ENCODE data around the gene TRAPPC4.
"Not testable (repeated sequence)": the region's sequence is repeated elsewhere in the genome, so short reads cannot be mapped to it uniquely, and the experiment has no call there.

Gene TRAPPC4

GRCh38 chr11:119034813-119035212, 16.2 kb downstream of the TRAPPC4 start:
- TF ChIP-seq, protein P1, sequence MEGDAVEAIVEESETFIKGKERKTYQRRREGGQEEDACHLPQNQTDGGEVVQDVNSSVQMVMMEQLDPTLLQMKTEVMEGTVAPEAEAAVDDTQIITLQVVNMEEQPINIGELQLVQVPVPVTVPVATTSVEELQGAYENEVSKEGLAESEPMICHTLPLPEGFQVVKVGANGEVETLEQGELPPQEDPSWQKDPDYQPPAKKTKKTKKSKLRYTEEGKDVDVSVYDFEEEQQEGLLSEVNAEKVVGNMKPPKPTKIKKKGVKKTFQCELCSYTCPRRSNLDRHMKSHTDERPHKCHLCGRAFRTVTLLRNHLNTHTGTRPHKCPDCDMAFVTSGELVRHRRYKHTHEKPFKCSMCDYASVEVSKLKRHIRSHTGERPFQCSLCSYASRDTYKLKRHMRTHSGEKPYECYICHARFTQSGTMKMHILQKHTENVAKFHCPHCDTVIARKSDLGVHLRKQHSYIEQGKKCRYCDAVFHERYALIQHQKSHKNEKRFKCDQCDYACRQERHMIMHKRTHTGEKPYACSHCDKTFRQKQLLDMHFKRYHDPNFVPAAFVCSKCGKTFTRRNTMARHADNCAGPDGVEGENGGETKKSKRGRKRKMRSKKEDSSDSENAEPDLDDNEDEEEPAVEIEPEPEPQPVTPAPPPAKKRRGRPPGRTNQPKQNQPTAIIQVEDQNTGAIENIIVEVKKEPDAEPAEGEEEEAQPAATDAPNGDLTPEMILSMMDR (IDR thresholded peaks at IDR 0.05; ENCODE audit: control insufficient read depth, extremely low read depth, insufficient read depth) = no peak
- H3K4me3 ChIP-seq (ENCODE audit: low read depth, low read length) = no peak overlapping the region
- DNase-seq (ENCODE audit: low read depth) = no peak

GRCh38 chr11:119038884-119039283, 20.3 kb downstream of the TRAPPC4 start:
- H3K4me3 ChIP-seq (ENCODE audit: low read depth, low read length) = no peak overlapping the region
- TF ChIP-seq, protein P1 (IDR thresholded peaks at IDR 0.05; ENCODE audit: control insufficient read depth, extremely low read depth, insufficient read depth) = no peak
- no peak for DNase-seq (ENCODE audit: low read depth)

DNA sequence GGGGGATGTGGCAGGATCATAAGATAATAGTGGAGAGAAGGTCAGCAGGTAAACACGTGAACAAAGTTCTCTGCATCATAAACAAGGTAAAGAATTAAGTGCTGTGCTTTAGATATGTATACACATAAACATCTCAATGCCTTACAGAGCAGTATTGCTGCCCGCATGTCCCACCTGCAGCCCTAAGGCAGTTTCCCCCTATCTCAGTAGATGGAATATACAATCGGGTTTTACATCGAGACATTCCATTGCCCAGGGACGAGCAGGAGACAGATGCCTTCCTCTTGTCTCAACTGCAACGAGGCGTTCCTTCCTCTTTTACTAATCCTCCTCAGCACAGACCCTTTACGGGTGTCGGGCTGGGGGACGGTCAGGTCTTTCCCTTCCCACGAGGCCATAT, 20.9 kb downstream of the TRAPPC4 start:
- not testable (repeated sequence) for DNase-seq (ENCODE audit: low read depth); H3K4me3 ChIP-seq (ENCODE audit: low read depth, low read length)

DNA sequence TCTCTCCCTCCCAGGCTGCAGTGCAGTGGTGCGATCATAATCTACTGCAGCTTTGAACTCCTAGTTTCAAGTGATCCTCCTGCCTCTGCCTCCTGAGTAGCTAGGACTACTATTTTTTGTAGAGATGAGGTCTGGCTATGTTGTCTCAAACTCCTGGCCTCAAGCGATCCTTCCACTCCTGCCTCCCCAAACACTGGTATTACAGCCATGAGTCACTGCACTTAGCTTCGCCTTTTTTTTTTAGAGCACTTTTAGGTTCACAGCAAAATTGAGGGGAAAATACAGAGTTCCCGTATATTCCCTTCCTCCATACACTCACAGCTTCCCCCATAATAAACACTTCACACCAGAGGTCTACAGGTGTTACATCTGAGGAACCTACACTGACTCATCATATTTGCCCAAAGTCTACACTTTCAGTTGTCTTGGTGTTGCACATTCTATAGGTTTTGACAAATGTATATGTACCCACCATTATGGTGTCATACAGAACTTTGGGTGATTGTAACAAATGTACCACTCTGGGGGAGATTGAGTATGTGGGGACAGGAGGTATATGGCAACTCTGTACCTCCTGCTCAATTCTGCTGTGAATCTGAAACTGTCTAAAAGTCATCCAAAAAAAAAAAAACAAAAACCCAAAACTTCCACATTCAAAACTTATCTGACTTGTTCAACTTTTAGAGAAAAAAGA, 23.4 kb downstream of the TRAPPC4 start:
- H3K4me3 ChIP-seq (ENCODE audit: low read depth, low read length) = no peak overlapping the region
- TF ChIP-seq, protein P1 (IDR thresholded peaks at IDR 0.05; ENCODE audit: control insufficient read depth, extremely low read depth, insufficient read depth) = no peak
- no peak for DNase-seq (ENCODE audit: low read depth)

GRCh38 chr11:119042927-119043326, 24.4 kb downstream of the TRAPPC4 start:
- no peak for DNase-seq (ENCODE audit: low read depth)

DNA sequence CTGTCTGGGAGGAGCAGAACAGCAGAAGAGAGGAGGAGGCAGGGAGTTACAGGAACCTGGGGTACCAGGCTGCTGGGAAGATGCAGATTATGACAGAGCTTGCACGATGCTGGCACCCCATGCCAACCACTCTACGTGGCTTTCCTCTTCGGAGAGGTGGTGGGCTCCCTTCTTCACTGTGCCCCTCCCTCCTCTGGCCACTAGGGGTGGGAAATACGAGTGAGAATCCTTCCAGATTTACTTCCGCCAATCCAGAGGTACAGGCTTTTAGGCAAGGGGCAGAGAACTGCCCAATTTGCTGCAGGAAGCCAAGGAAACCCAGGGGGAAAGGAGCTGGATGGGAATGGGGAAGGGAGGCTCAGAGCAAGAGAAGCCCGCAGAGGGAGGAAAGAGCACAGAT, 26.1 kb downstream of the TRAPPC4 start:
- TF ChIP-seq, protein P1 (IDR thresholded peaks at IDR 0.05; ENCODE audit: control insufficient read depth, extremely low read depth, insufficient read depth) = peak; percentile 17; the same call in 1 of the 2 replicates
- DNase-seq (ENCODE audit: low read depth) = no peak
- no peak overlapping the region for H3K4me3 ChIP-seq (ENCODE audit: low read depth, low read length)

More at GRCh38 chr11:119042927-119043326, 24.4 kb downstream of the TRAPPC4 start:
- TF ChIP-seq, protein P1 (IDR thresholded peaks at IDR 0.05; ENCODE audit: control insufficient read depth, extremely low read depth, insufficient read depth) = no peak
- no peak overlapping the region for H3K4me3 ChIP-seq (ENCODE audit: low read depth, low read length)

GRCh38 chr11:119046489-119046888, 27.9 kb downstream of the TRAPPC4 start:
- TF ChIP-seq, protein P1 (IDR thresholded peaks at IDR 0.05; ENCODE audit: control insufficient read depth, extremely low read depth, insufficient read depth) = no peak
- DNase-seq (ENCODE audit: low read depth) = no peak
- no peak overlapping the region for H3K4me3 ChIP-seq (ENCODE audit: low read depth, low read length)

Measured in LNCaP clone FGC (cell line).